CD14-positive monocyte (primary cell): Measurements from ENCODE around the gene MUSK. TPM values are rescaled to one million over a fixed set of nuclear protein-coding genes. Genes with fewer than 3 reads are reported as not detected.
"Not testable (repeated sequence)": the region's sequence is repeated elsewhere in the genome, so short reads cannot be mapped to it uniquely, and the experiment has no call there.

Source experiments
- DNase-seq, 3 donors: peaks; one replicate each; pipeline ENCODE4 v3.0.0-alpha.2; 2011 to 2022
- H2AFZ ChIP-seq: 2 replicates; pipeline ENCODE4 v1.6.0; 2012; ENCODE audit warnings: mild to moderate bottlenecking, low read depth, low read length, inconsistent platforms; ENCODE audit not compliant: insufficient read depth, poor library complexity, severe bottlenecking
- H3K27ac ChIP-seq, 2 donors: 1 replicate in 1 of 2; 2 replicates in 1 of 2; pipeline ENCODE4 v1.5.1; 2012 to 2013; ENCODE audit warnings: low read length in 2 of 2, control low read depth in 1 of 2, inconsistent platforms in 1 of 2, low read depth in 1 of 2, mild to moderate bottlenecking in 1 of 2
- H3K27me3 ChIP-seq, 2 donors: one replicate each; pipeline versions ENCODE4 v1.6.0 to v1.6.1; 2011 to 2013; ENCODE audit warnings: low read length in 2 of 2; ENCODE audit not compliant: control insufficient read depth in 2 of 2, insufficient read depth in 2 of 2
- H3K36me3 ChIP-seq, 2 donors: replicated peaks in 1 of 2; 1 replicate in 1 of 2; 2 replicates in 1 of 2; pipeline versions ENCODE4 v1.5.1 to v1.6.1; 2012 to 2013; ENCODE audit warnings: low read length in 2 of 2, control low read depth in 1 of 2, inconsistent platforms in 1 of 2, mild to moderate bottlenecking in 1 of 2; ENCODE audit not compliant: insufficient read depth in 2 of 2, control insufficient read depth in 1 of 2
- H3K4me1 ChIP-seq, 2 donors: 1 replicate in 1 of 2; 2 replicates in 1 of 2; pipeline versions ENCODE4 v1.5.1 to v1.6.1; 2012 to 2013; ENCODE audit warnings: low read length in 2 of 2, control low read depth in 1 of 2, inconsistent platforms in 1 of 2, mild to moderate bottlenecking in 1 of 2, moderate library complexity in 1 of 2; ENCODE audit not compliant: insufficient read depth in 2 of 2, control insufficient read depth in 1 of 2
- H3K4me2 ChIP-seq: replicated peaks from 2 replicates; pipeline ENCODE3; 2012; ENCODE audit warnings: low read length, moderate library complexity, mild to moderate bottlenecking; ENCODE audit not compliant: poor library complexity, severe bottlenecking; ENCODE audit errors: extremely low read depth
- H3K4me3 ChIP-seq, 3 experiments: fragments of 200-600 bp in 1 of 3; sonication (generic) in 1 of 3; replicated peaks in 1 of 3; 1 replicate in 2 of 3; 2 replicates in 1 of 3; pipeline ENCODE4 v1.5.1; 2011 to 2013; ENCODE audit warnings: low read length in 3 of 3, mild to moderate bottlenecking in 3 of 3, control low read depth in 2 of 3, low read depth in 2 of 3, inconsistent platforms in 1 of 3, moderate library complexity in 1 of 3
- H3K79me2 ChIP-seq: 2 replicates; pipeline ENCODE4 v1.6.0; 2012; ENCODE audit warnings: mild to moderate bottlenecking, control low read depth, inconsistent platforms, low read length, moderate library complexity; ENCODE audit not compliant: insufficient read depth
- H3K9ac ChIP-seq: 2 replicates; pipeline ENCODE4 v1.6.0; 2017; ENCODE audit warnings: low read length, mild to moderate bottlenecking; ENCODE audit not compliant: insufficient read depth, poor library complexity, severe bottlenecking
- H3K9me3 ChIP-seq, 2 donors: replicated peaks in 1 of 2; 1 replicate in 1 of 2; 2 replicates in 1 of 2; pipeline versions ENCODE4 v1.5.1 to v1.6.1; 2012 to 2013; ENCODE audit warnings: low read length in 2 of 2, control low read depth in 1 of 2; ENCODE audit not compliant: control insufficient read depth in 1 of 2, insufficient read depth in 1 of 2
- H4K20me1 ChIP-seq: 2 replicates; pipeline ENCODE4 v1.6.0; 2012; ENCODE audit warnings: mild to moderate bottlenecking, low read length, control low read depth, moderate library complexity; ENCODE audit not compliant: insufficient read depth
- H3K27ac Mint-ChIP-seq, 7 donors: one replicate each; pipeline ENCODE4 v1.8.0; 2020; ENCODE audit warnings: mild to moderate bottlenecking in 7 of 7, mixed read lengths in 7 of 7, moderate library complexity in 6 of 7, inconsistent platforms in 2 of 7
- H3K27me3 Mint-ChIP-seq, 3 donors: one replicate each; pipeline ENCODE4 v1.8.0; 2021 to 2022; ENCODE audit warnings: low read depth in 3 of 3, mild to moderate bottlenecking in 3 of 3, mixed read lengths in 3 of 3, moderate library complexity in 3 of 3, inconsistent platforms in 1 of 3
- H3K36me3 Mint-ChIP-seq, 2 donors: one replicate each; pipeline ENCODE4 v1.8.0; 2020; ENCODE audit warnings: mixed read lengths in 2 of 2, inconsistent platforms in 1 of 2, mild to moderate bottlenecking in 1 of 2
- H3K4me1 Mint-ChIP-seq: one replicate; pipeline ENCODE4 v1.8.0; 2020; ENCODE audit warnings: mild to moderate bottlenecking, mixed read lengths
- H3K4me3 Mint-ChIP-seq, 2 donors: one replicate each; pipeline ENCODE4 v1.8.0; 2020; ENCODE audit warnings: mild to moderate bottlenecking in 2 of 2, mixed read lengths in 2 of 2, moderate library complexity in 1 of 2
- H3K9me3 Mint-ChIP-seq, 7 donors: one replicate each; pipeline ENCODE4 v1.8.0; 2020 to 2022; ENCODE audit warnings: mixed read lengths in 7 of 7, mild to moderate bottlenecking in 6 of 7, moderate library complexity in 6 of 7, inconsistent platforms in 2 of 7
- WGBS: methylation state at CpG from one replicate; pipeline ENCODE4 v1.1.5; 2013; ENCODE audit warnings: missing lambda C conversion rate; ENCODE audit not compliant: insufficient coverage; 5-methylcytosine and 5-hydroxymethylcytosine counted together
- intact Hi-C, 2 donors: fragments of 100-400 bp; cut with micrococcal nuclease; formaldehyde crosslinking; loops; one replicate each; pipeline versions ENCODE4 v1.15.0 to v1.15.1; 2023
- polyA plus RNA-seq, 3 donors: library from polyadenylated mRNA; depleted of rRNA in 1 of 3; unstranded in 2 of 3; stranded (reverse) in 1 of 3; fragments of 300-500 nt in 2 of 3; fragments of >200 nt in 1 of 3; fragmentation: Illumina TruSeq in 2 of 3; gene quantifications; 1 replicate in 2 of 3; 2 replicates in 1 of 3; pipeline ENCODE4 v1.2.3, GENCODE V29; 2012 to 2021
- TF ChIP-seq, protein P1 (sequence below): fragments of 200-600 bp; IDR thresholded peaks from one replicate; pipeline ENCODE4 v1.8.0; 2022; ENCODE audit warnings: antibody characterized with exemption, mild to moderate bottlenecking

The MUSK gene
- polyA plus RNA-seq, 3 donors = not detected

DNA sequence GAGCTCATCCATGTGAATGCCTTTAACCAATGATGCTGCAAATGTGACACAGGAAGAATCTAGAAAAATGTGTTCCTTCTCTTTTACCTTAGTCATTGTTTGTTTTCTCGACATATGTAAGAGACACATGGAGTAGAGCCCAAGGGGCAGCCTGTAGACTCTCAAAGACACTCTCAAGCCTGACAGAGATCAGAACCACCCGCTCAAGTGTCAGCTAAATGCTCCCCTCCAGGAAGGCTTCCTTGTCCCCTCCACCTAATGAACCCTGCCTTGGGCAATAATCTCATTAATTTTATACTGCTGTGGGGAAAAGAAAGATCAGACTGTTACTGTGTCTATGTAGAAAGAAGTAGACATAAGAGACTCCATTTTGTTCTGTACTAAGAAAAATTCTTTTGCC, 157.4 kb downstream of the MUSK start:
- no peak overlapping the region for H3K27ac Mint-ChIP-seq

DNA sequence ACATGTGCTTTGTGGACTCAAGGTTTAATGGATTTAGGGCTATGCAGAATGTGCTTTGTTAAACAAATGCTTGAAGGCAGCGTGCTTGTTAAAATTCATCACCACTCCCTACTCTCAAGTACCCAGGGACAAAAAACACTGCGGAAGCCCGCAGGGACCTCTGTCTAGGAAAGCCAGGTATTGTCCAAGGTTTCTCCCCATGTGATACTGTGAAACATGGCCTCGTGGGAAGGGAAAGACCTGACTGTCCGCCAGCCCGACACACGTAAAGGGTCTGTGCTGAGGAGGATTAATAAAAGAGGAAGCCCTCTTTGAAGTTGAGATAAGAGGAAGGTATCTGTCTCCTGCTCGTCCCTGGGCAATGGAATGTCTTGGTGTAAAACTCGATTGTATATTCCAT, 157.8 kb downstream of the MUSK start:
- H2AFZ ChIP-seq, H3K27me3 Mint-ChIP-seq, H4K20me1 ChIP-seq, H3K4me3 ChIP-seq, H3K4me1 ChIP-seq, H3K4me3 Mint-ChIP-seq, H3K36me3 Mint-ChIP-seq, H3K27ac ChIP-seq, H3K27me3 ChIP-seq, H3K9me3 ChIP-seq, H3K4me1 Mint-ChIP-seq, intact Hi-C loops, H3K4me2 ChIP-seq, H3K36me3 ChIP-seq, DNase-seq, H3K27ac Mint-ChIP-seq, H3K9ac ChIP-seq, H3K79me2 ChIP-seq: not testable (repeated sequence)
- peaks cover 2 to 15% (median 9%) of the 10 kb centered on the region in 7 donors for H3K9me3 Mint-ChIP-seq
- WGBS = 86% methylated on average over 5 of the region's 9 CpGs

More for the DNA sequence above, 157.4 kb downstream of the MUSK start:
- no peaks in the 10 kb centered on the region for H3K4me1 ChIP-seq
- H3K4me1 Mint-ChIP-seq = no peaks in the 10 kb centered on the region
- 100% methylated on average over 1 of the region's 2 CpGs for WGBS
- H3K27me3 Mint-ChIP-seq = peaks cover 0 to 4% (median 3%) of the 10 kb centered on the region in 3 donors
- no peak overlapping the region for H3K4me3 ChIP-seq
- H3K79me2 ChIP-seq = no peaks in the 10 kb centered on the region
- intact Hi-C loops = no loop called here
- no peak for DNase-seq
- no peaks in the 10 kb centered on the region for H3K36me3 Mint-ChIP-seq
- peaks cover 0 to 8% of the 10 kb centered on the region in 2 donors for H3K9me3 ChIP-seq
- H3K9me3 Mint-ChIP-seq = peaks cover 2 to 15% (median 9%) of the 10 kb centered on the region in 7 donors
- H3K36me3 ChIP-seq = no peaks in the 10 kb centered on the region
- H4K20me1 ChIP-seq = no peaks in the 10 kb centered on the region
- H2AFZ ChIP-seq = no peak overlapping the region
- no peak overlapping the region for H3K4me2 ChIP-seq
- H3K4me3 Mint-ChIP-seq = no peak overlapping the region
- no peak overlapping the region for H3K27ac ChIP-seq
- H3K27me3 ChIP-seq = no peaks in the 10 kb centered on the region
- TF ChIP-seq, protein P1, sequence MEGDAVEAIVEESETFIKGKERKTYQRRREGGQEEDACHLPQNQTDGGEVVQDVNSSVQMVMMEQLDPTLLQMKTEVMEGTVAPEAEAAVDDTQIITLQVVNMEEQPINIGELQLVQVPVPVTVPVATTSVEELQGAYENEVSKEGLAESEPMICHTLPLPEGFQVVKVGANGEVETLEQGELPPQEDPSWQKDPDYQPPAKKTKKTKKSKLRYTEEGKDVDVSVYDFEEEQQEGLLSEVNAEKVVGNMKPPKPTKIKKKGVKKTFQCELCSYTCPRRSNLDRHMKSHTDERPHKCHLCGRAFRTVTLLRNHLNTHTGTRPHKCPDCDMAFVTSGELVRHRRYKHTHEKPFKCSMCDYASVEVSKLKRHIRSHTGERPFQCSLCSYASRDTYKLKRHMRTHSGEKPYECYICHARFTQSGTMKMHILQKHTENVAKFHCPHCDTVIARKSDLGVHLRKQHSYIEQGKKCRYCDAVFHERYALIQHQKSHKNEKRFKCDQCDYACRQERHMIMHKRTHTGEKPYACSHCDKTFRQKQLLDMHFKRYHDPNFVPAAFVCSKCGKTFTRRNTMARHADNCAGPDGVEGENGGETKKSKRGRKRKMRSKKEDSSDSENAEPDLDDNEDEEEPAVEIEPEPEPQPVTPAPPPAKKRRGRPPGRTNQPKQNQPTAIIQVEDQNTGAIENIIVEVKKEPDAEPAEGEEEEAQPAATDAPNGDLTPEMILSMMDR = no peak
- H3K9ac ChIP-seq = no peak overlapping the region
